Mucosa of stomach (tissue), 1 donor: ENCODE results near the gene MANF.

Source experiments
- H3K27me3 ChIP-seq: one replicate; pipeline ENCODE4 v1.7.0; 2013; ENCODE audit warnings: mild to moderate bottlenecking, low read length; ENCODE audit not compliant: control insufficient read depth, insufficient read depth
- H3K36me3 ChIP-seq: one replicate; pipeline ENCODE4 v1.7.0; 2013; ENCODE audit warnings: low read length; ENCODE audit not compliant: control insufficient read depth, insufficient read depth
- H3K4me1 ChIP-seq: one replicate; pipeline ENCODE4 v1.7.0; 2013; ENCODE audit warnings: mild to moderate bottlenecking, low read length; ENCODE audit not compliant: control insufficient read depth, insufficient read depth
- H3K4me3 ChIP-seq: one replicate; pipeline ENCODE4 v1.7.0; 2013; ENCODE audit warnings: low read length
- H3K9ac ChIP-seq: one replicate; pipeline ENCODE4 v1.7.0; 2013; ENCODE audit warnings: mild to moderate bottlenecking, low read length, moderate library complexity
- H3K9me3 ChIP-seq: one replicate; pipeline ENCODE4 v1.7.0; 2013; ENCODE audit warnings: mild to moderate bottlenecking, low read length, moderate library complexity; ENCODE audit not compliant: control insufficient read depth
- donor health status: Pancreatic carcinoma.

MANF gene

DNA sequence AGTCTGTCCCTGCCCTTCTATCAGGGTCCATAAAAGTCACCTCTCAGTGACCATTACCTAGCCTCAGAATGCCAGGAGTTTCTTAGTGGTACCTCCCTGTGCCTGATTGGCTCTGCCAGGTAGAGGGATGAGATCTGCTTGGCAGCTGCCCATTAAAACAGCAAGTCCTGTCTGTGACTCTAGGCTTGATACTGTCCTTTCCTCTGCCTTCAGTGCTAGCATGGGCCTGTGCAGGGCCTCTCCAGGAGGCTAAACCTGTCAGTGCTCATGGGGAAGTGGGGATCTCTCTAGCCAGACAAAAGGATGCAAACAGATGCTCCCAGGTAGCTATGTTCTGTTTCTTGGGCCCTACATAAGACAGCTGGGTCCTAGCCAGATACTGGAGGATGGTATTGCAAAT, 10.0 kb upstream of the MANF start:
- Histone ChIP-seq H3K27me3 (no peaks in the 10 kb centered on the region), H3K4me3 (no peak overlapping the region), H3K36me3 (no peaks in the 10 kb centered on the region), H3K9ac (no peak overlapping the region), H3K4me1 (no peaks in the 10 kb centered on the region), H3K9me3 (no peaks in the 10 kb centered on the region)

DNA sequence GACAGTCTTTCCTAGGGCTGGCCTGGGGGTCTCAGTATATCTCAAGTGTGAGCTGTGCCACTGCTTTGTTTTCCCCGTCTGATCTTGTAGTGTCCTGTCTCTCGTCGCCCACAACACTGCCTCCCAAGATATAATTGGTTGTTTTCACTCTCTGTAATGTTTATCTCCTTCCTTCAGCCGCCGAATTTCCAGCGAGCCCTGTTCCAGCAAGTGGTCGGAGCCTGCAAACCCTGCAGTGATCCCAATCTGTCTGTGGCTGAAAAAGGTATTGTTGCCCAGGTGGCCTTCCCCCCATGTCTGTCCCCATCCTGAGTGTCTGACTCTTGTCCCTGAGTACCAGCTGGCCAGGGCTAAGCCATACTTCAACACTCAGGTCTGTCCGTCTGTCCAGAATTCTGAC, 9.5 kb upstream of the MANF start:
- H3K36me3 ChIP-seq, result no peaks in the 10 kb centered on the region
- no peaks in the 10 kb centered on the region for H3K9me3 ChIP-seq

GRCh38 chr3:51378065-51378464, 7.0 kb upstream of the MANF start:
- Histone ChIP-seq H3K9ac (no peak overlapping the region), H3K9me3 (no peaks in the 10 kb centered on the region), H3K27me3 (no peaks in the 10 kb centered on the region), H3K4me1 (no peaks in the 10 kb centered on the region), H3K4me3 (no peak overlapping the region), H3K36me3 (no peaks in the 10 kb centered on the region)

More for the DNA sequence above, 9.5 kb upstream of the MANF start:
- Histone ChIP-seq H3K4me3 (no peak overlapping the region), H3K27me3 (no peaks in the 10 kb centered on the region), H3K4me1 (no peaks in the 10 kb centered on the region), H3K9ac (no peak overlapping the region)

GRCh38 chr3:51378726-51379125, 6.4 kb upstream of the MANF start:
- peaks cover 6% of the 10 kb centered on the region for H3K4me1 ChIP-seq
- no peaks in the 10 kb centered on the region for H3K9me3 ChIP-seq
- H3K4me3 ChIP-seq, result no peak overlapping the region
- H3K27me3 ChIP-seq, result no peaks in the 10 kb centered on the region
- H3K36me3 ChIP-seq, result no peaks in the 10 kb centered on the region
- H3K9ac ChIP-seq, result no peak overlapping the region

GRCh38 chr3:51379301-51379700, 5.8 kb upstream of the MANF start:
- H3K36me3 ChIP-seq, result no peaks in the 10 kb centered on the region
- H3K9ac ChIP-seq, result no peak overlapping the region
- peaks cover 11% of the 10 kb centered on the region for H3K4me1 ChIP-seq
- no peaks in the 10 kb centered on the region for H3K9me3 ChIP-seq
- H3K27me3 ChIP-seq, result no peaks in the 10 kb centered on the region
- no peak overlapping the region for H3K4me3 ChIP-seq

DNA sequence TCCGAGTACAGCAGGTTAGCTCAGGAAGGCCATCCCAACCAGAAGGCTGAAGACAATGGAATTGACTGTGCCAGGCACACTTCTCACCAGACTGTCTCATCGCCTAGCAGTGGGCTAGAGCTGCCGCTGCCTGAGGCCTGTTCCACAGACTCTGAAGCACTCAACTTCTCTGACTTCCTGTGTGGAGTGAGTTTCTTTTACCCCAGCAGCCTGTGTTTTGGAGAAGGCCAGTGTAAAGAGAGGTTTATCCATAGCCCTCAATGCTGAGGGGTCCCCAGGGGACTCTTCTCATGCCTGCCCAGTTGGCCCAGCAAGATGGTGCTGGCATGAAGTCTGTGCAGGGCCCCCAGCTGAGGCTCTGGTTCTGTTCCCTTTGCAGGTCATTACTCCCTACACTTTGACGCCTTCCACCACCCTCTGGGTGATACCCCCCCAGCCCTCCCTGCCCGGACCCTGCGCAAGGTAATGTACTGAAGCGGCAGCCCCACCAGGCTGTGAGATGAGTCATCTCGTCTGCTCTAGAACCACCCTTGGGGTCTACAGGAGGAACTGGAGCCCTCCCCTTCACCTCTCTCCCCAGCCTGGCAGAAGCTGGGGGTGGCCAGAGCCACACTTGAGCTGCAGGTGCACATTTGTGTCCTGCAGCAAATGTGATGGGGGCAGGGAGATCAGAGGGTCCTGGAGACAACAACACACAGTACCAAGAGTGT, 5.2 kb upstream of the MANF start:
- H3K4me1 ChIP-seq, result peaks cover 12% of the 10 kb centered on the region
- H3K4me3 ChIP-seq, result no peak overlapping the region
- H3K36me3 ChIP-seq, result no peaks in the 10 kb centered on the region
- H3K9me3 ChIP-seq, result no peaks in the 10 kb centered on the region
- H3K27me3 ChIP-seq, result no peaks in the 10 kb centered on the region
- H3K9ac ChIP-seq, result no peak overlapping the region

- Histone ChIP-seq H3K36me3 (no peaks in the 10 kb centered on the region), H3K4me3 (no peak overlapping the region), H3K4me1 (peaks cover 14% of the 10 kb centered on the region), H3K27me3 (no peaks in the 10 kb centered on the region), H3K9ac (no peak overlapping the region), H3K9me3 (no peaks in the 10 kb centered on the region)
Measured at GRCh38 chr3:51380601-51381332, 4.3 kb upstream of the MANF start.

DNA sequence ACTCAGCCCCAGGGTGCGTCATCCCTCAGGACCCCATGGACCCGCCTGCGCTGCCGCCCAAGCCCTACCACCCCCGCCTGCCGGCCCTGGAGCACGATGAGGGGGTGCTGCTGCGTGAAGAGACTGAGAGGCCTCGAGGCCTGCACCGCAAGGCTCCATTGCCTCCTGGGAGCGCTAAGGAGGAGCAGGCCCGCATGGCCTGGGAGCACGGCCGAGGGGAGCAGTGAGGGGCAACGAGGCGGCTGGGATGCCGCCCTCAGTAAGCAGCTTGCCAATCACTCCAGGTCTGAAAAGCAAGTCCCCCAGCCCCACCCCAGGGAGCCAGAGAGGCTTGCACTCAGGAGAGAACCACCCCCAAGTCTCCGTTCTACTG, 3.8 kb upstream of the MANF start:
- Histone ChIP-seq H3K27me3 (no peaks in the 10 kb centered on the region), H3K4me1 (peaks cover 18% of the 10 kb centered on the region), H3K9me3 (no peaks in the 10 kb centered on the region), H3K4me3 (no peak overlapping the region), H3K9ac (no peak overlapping the region), H3K36me3 (no peaks in the 10 kb centered on the region)

- no peaks in the 10 kb centered on the region for H3K9me3 ChIP-seq
- H3K9ac ChIP-seq, result no peak overlapping the region
- no peaks in the 10 kb centered on the region for H3K27me3 ChIP-seq
- peaks cover 25% of the 10 kb centered on the region for H3K4me1 ChIP-seq
- H3K36me3 ChIP-seq, result no peaks in the 10 kb centered on the region
- H3K4me3 ChIP-seq, result no peak overlapping the region
Measured at GRCh38 chr3:51382076-51382745, 2.9 kb upstream of the MANF start.

DNA sequence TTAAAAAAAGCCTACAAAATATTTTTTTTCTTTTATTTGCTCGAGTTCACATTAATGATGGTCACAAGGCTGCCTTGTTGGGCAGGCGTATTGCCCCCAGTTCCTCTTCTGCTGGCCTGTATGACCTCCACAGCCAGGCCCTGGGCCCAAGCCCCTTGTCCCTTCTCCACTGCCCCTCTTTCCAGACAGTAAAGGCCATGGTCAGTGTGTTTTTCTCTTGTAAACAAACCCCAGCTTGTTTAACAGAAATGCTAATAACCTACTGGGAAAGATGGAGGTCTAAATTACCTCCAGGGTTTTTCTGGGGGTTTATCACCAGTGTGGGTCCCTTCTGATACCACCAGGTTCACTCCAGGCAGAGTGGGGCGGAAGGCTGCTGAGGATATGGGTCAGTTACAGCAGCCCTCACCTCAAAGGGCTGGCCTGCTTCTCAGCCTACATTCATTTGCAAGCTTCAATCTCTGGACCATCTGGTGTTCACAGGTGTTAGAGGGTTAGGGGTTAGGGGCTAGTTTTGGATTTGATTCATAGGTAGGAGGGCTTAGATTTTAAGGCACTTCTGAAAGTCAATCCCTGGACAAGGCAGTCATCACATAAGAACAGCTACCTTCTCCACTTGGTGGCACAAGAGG, 2.0 kb upstream of the MANF start:
- no peak overlapping the region for H3K9ac ChIP-seq

GRCh38 chr3:51384055-51384725, 901 bp upstream of the MANF start:
- Histone ChIP-seq H3K27me3 (no peaks in the 10 kb centered on the region), H3K4me3 (peak overlapping the region; percentile 94), H3K36me3 (peaks cover 6% of the 10 kb centered on the region), H3K4me1 (peaks cover 44% of the 10 kb centered on the region), H3K9ac (peak overlapping the region; percentile 98), H3K9me3 (no peaks in the 10 kb centered on the region)

More for the DNA sequence above, 2.0 kb upstream of the MANF start:
- Histone ChIP-seq H3K9me3 (no peaks in the 10 kb centered on the region), H3K4me3 (no peak overlapping the region), H3K4me1 (peaks cover 33% of the 10 kb centered on the region), H3K27me3 (no peaks in the 10 kb centered on the region), H3K36me3 (no peaks in the 10 kb centered on the region)
